SK-N-MC (cell line): ENCODE results near the gene PRPSAP1.
A peak's percentile ranks its signal among the peaks of the same experiment; 100 is the strongest.

Experiments used
- DNase-seq: peaks from one replicate; pipeline ENCODE4 v3.0.0-alpha.2; 2011; ENCODE audit warnings: low read depth, low spot score
- H3K27ac ChIP-seq: fragments of 200-600 bp; sonication (generic); 2 replicates; pipeline ENCODE4 v1.5.1; 2016; ENCODE audit warnings: mixed run types
- H3K36me3 ChIP-seq: fragments of 200-600 bp; sonication (generic); 2 replicates; pipeline ENCODE4 v1.6.1; 2017; ENCODE audit warnings: antibody characterized with exemption, low read length, mixed read lengths; ENCODE audit not compliant: insufficient read depth
- H3K4me3 ChIP-seq: fragments of 200-600 bp; sonication (generic); 2 replicates; pipeline ENCODE4 v1.5.1; 2016
- H3K9ac ChIP-seq: fragments of 200-600 bp; sonication (generic); 2 replicates; pipeline ENCODE4 v1.8.0; 2017; ENCODE audit warnings: mixed run types, mixed read lengths; ENCODE audit not compliant: insufficient read length
- H3K9me3 ChIP-seq: fragments of 200-600 bp; sonication (generic); 2 replicates; pipeline ENCODE4 v1.6.1; 2017; ENCODE audit warnings: low read depth, mild to moderate bottlenecking, antibody characterized with exemption, low read length, moderate library complexity, mixed read lengths
- EZH2 ChIP-seq: fragments of 200-600 bp; sonication (generic); IDR thresholded peaks from one replicate; pipeline ENCODE4 v1.6.1; 2017; ENCODE audit warnings: antibody characterized with exemption
- FOXP2 ChIP-seq: optimal IDR thresholded peaks from 2 replicates; pipeline ENCODE3; 2011; ENCODE audit warnings: mild to moderate bottlenecking, moderate library complexity; ENCODE audit not compliant: insufficient read depth; ENCODE audit errors: extremely low read length, control extremely low read depth
- POLR2AphosphoS5 ChIP-seq: IDR thresholded peaks from 2 replicates; pipeline ENCODE4 v1.6.1; 2012; ENCODE audit warnings: mild to moderate bottlenecking, low read depth, low read length, borderline replicate concordance

PRPSAP1 gene

DNA sequence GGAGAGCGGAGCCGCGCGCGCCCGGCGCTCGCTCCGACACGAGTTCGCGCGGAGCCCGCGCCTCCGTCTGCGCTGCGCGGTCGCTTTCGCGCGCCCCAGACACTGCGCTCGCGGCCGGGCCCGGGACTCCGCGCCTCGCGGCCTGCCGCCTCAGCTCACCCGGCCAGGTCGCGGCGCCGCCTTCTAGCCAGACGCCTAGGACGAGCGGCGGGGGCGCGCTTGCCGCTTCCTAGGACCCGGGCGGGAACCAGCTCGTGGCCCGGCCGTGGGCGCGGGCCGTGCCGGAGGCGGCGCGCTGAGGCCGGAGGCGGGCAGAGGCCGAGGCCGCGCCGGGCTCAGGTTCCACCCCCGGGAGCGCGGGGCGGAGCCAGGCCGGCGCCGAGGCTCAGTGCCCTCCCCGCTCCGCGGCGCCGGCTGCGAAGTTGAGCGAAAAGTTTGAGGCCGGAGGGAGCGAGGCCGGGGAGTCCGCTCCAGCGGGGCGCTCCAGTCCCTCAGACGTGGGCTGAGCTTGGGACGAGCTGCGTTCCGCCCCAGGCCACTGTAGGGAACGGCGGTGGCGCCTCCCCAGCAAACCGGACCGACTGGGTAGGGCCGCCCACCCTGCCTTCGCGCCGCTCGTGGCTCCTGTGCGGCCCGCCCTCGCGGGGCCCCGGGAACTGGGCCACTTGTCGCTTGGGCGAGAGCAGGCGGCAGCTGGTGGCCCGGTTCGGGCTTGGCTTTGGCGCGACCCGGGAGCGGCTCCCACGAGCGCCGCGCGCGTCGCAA, 30.7 kb upstream of the PRPSAP1 start, which contains the start of gene SPHK1:
Gene SPHK1 (plus strand): TSS at position 388 of the 765 bp plus-strand sequence. CDS start 1,036 bp downstream, outside the sequence.
- Histone ChIP-seq H3K36me3 (no peaks in the 10 kb centered on the region), H3K4me3 (peak within 1 kb of the TSS; percentile 92), H3K9ac (peak within 1 kb of the TSS; percentile 63), H3K9me3 (no peaks in the 10 kb centered on the region), H3K27ac (no peak within 1 kb of the TSS)
- TF ChIP-seq FOXP2 (no peak), EZH2 (no peak), POLR2AphosphoS5 (0 out of 2 replicates have a peak, but pooled peaks have one; percentile 31)
- DNase-seq, result no peak

DNA sequence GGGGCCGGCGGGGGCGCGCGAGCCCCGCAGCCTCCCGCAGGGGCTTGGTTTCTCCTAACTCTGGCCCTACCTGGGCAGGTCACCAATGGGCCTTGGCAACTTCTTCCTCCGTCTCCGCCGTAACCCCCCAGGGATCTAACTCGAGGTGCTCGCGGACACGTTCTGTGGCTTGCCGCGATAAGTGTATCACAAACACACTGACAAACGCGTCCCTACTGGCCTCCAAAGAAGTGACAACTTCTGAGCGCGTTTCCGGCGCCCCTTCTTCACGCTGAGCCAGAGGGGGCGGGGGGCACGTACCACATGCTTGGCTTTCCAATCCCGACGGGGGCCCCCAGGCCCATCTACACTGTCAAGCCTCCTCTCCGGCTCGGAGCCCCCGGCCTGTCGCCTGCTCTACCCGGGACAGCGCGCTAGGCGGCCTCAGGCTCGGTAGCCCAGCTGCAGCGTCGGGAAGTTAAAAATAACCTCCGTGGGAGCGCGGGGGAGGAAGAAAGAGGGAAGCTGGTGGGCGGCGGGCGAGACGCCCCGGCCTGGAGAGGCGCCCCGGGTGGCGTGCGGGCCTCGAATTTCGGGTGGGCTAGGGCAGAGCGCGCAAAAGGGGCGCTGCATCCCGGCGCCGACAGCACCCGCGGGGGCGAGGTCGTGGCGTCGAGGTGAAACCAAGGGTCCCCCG, 30.0 kb upstream of the PRPSAP1 start:
- H3K9me3 ChIP-seq, result no peaks in the 10 kb centered on the region
- DNase-seq, result no peak
- H3K9ac ChIP-seq, result peak overlapping the region; percentile 63
- H3K4me3 ChIP-seq, result peak overlapping the region; percentile 92
- H3K27ac ChIP-seq, result no peak overlapping the region
- no peak for TF ChIP-seq POLR2AphosphoS5
- TF ChIP-seq EZH2, result no peak
- TF ChIP-seq FOXP2, result no peak
- H3K36me3 ChIP-seq, result no peaks in the 10 kb centered on the region

DNA sequence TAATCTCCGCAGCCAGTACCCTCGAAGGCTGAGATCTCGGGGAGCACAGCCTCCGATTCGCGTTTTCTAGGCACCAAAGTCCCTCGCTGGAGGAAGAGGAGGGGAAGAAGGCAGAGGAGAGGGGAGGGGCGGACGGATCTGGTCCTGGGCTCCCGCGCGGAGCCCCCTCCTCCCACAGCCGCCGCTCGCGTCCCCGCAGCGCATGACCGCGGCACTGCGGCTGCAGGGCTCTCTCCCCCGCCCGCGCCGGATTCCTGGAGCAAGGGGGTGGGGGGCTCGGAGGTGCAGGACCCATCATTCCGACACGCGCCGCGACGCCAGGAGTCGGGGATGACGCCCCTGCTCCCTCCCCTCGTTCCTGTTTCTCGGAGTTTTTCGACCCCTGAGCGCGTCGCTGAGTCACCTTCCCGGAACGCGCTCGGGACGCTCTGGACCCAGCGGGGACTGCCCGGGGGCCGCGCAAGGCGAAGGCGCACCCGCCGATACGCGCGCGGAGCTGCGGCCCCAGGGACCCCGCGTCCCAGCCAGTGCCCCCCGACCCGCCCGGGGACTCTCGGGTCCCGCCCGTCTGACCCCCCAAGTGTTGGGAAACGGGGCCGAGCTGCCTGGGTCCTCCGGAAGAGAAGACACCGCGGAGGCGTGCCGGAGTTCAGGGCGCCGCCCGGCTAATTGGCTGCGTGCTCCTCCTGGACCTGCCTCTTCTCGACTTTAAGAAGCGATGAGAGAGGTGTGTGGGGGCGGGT, 29.3 kb upstream of the PRPSAP1 start:
- TF ChIP-seq FOXP2 (no peak), POLR2AphosphoS5 (no peak), EZH2 (no peak)
- H3K27ac ChIP-seq, result no peak overlapping the region
- no peaks in the 10 kb centered on the region for H3K36me3 ChIP-seq
- DNase-seq, result no peak
- H3K9me3 ChIP-seq, result no peaks in the 10 kb centered on the region
- H3K9ac ChIP-seq, result peak overlapping the region; percentile 63
- peak overlapping the region; percentile 92 for H3K4me3 ChIP-seq

DNA sequence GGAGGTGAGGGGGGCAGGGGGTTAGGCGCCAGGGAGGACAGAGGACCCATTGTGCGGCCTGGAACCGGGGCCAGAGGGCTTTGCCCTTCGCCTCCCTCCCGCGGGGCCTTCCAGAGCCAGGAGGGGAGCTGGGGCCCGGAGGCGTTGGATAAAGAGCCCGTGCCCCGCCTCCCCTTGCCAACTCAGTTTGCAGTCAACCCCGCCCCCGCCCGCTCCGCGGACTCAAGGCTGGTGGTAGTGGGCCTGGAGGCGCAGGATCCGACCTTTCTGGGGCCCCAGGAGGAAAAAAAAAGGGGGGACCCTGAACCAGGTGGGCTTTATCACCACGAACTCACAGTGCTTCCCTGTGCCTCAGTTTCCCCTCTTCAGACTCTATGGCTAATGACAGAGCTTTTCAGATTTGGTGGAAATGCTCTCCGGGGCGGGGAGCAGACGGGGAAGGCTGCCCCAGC, 28.7 kb upstream of the PRPSAP1 start:
- H3K9ac ChIP-seq, result no peak overlapping the region
- no peak for DNase-seq
- peak overlapping the region; percentile 92 for H3K4me3 ChIP-seq
- H3K9me3 ChIP-seq, result no peaks in the 10 kb centered on the region
- H3K36me3 ChIP-seq, result no peaks in the 10 kb centered on the region
- no peak overlapping the region for H3K27ac ChIP-seq
- TF ChIP-seq FOXP2 (no peak), EZH2 (no peak), POLR2AphosphoS5 (no peak)

DNA sequence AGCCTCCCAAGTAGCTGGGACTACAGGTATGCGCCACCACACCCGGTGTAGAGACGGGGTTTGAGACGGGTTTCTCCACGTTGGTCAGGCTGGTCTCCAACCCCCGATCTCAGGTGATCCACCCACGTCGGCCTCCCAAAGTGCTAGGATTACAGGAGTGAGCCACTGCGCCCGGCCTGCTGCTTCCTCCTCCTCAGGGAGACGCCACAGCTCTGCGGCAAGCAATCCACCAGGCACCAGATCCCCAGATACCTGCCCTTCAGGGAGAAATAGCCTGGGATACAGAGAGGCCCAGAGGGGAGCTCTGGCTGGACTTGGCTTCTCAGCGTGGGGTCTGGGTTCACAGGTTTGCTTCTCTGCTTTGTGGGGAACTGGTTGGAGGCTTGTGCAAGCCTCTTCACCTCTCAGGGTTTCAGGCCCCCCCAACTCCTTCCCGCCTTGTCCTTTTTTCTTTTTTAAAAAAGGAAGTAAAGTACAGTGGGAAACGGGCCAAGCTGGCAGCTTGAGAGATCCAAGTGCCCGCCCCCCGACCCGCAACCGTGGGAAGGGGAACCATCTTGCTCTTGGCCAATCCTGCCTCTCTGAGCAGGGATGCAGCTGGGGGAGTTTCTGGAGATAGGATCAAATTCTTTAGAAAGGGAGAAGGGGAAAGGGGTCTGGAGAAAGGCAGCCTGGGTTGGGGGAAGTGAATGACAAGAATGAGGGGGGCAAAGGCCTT, 28.1 kb upstream of the PRPSAP1 start:
- Histone ChIP-seq H3K9me3 (no peaks in the 10 kb centered on the region), H3K27ac (no peak overlapping the region), H3K36me3 (no peaks in the 10 kb centered on the region), H3K4me3 (no peak overlapping the region), H3K9ac (no peak overlapping the region)
- DNase-seq, result no peak
- TF ChIP-seq POLR2AphosphoS5, result no peak
- no peak for TF ChIP-seq FOXP2
- no peak for TF ChIP-seq EZH2

DNA sequence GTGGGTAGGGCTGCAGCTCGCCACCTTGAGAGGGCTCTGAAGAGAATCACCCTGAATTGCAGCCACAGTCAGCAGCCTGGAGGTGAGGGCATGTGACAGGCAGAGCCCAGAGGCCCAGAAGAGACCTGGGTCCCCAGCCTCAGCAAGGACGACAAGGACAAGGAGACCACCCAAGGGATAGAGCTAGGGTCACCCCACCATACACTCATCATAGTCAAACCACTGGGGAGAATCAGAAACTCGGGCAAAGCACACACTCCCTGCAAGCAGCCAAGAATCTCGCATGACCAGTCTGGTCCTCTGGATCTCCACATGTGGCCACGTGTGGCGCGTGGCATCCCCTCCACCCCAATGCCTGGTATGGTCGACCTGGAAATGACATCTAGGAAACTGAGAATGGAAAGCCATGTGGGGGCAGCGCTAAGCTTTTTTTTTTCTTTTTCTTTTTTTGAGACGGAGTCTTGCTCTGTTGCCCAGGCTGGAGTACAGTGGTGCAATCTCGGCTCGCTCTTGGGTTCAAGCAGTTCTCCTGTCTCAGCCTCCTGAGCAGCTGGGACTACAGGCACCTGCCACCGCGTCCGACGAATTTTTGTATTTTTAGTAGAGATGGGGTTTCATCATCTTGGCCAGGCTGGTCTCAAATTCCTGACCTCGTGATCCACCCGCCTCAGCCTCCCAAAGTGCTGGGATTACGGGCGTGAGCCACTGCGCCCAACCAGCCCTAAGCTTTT, 26.1 kb upstream of the PRPSAP1 start:
- H3K9ac ChIP-seq, result no peak overlapping the region
- no peak overlapping the region for H3K27ac ChIP-seq
- TF ChIP-seq EZH2 (no peak), POLR2AphosphoS5 (no peak), FOXP2 (no peak)
- H3K4me3 ChIP-seq, result no peak overlapping the region
- no peak for DNase-seq
- no peaks in the 10 kb centered on the region for H3K36me3 ChIP-seq
- no peaks in the 10 kb centered on the region for H3K9me3 ChIP-seq

DNA sequence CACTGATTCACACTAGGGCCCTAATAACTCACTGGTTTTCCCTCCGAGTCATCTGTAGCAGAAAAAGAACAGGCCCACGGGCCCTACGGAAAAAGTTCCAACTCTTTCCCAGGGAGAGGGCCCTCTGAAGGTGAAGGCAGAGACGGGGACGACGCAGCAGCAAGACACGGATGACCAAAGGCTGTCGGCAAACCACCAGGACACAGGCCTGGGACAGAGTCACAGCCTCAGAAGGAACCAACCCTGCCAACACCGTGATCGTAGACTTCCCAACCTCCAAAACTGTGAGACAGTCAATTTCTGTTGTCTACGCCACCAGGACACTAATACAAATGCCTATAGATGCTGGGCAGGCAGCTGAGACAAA, 25.5 kb upstream of the PRPSAP1 start:
- TF ChIP-seq POLR2AphosphoS5, result no peak
- TF ChIP-seq FOXP2, result no peak
- no peak for TF ChIP-seq EZH2
- Histone ChIP-seq H3K36me3 (no peaks in the 10 kb centered on the region), H3K9me3 (no peaks in the 10 kb centered on the region), H3K27ac (no peak overlapping the region), H3K9ac (no peak overlapping the region), H3K4me3 (no peak overlapping the region)
- DNase-seq, result no peak
